Heart left ventricle (tissue), 16 donors: ENCODE measurements around the gene CNGB1. TPM values are rescaled to one million over a fixed set of nuclear protein-coding genes. Genes with fewer than 3 reads are reported as not detected.
"Not testable (repeated sequence)": the region's sequence is repeated elsewhere in the genome, so short reads cannot be mapped to it uniquely, and the experiment has no call there.

Experiments
- ATAC-seq, 4 donors: fragments of 200-7000 bp; cut with Tn5 transposase; one replicate each; pipeline ENCODE4 v1.9.1; 2020 to 2022; ENCODE audit warnings: moderate library complexity in 4 of 4, mild to moderate bottlenecking in 3 of 4, moderate number of reproducible peaks in 1 of 4
- DNase-seq, 5 donors: peaks; one replicate each; pipeline ENCODE4 v3.0.0-alpha.2; 2020
- H3K27ac ChIP-seq, 12 donors: fragments of 200-600 bp; sonication (generic) in 4 of 12; one replicate each; pipeline versions ENCODE4 v1.5.0 to v1.8.0; 2016 to 2022; ENCODE audit warnings: mild to moderate bottlenecking in 2 of 12
- H3K27me3 ChIP-seq, 9 donors: fragments of 200-600 bp; sonication (generic) in 2 of 9; one replicate each; pipeline versions ENCODE4 v1.5.1 to v1.8.0; 2016 to 2022; ENCODE audit warnings: mild to moderate bottlenecking in 3 of 9
- H3K36me3 ChIP-seq, 9 donors: fragments of 200-600 bp; sonication (generic) in 2 of 9; one replicate each; pipeline versions ENCODE4 v1.5.0 to v1.8.0; 2018 to 2022; ENCODE audit warnings: mild to moderate bottlenecking in 2 of 9
- H3K4me1 ChIP-seq, 12 donors: fragments of 200-600 bp; sonication (generic) in 4 of 12; one replicate each; pipeline versions ENCODE4 v1.5.0 to v1.8.0; 2016 to 2022; ENCODE audit warnings: mild to moderate bottlenecking in 3 of 12
- H3K4me3 ChIP-seq, 12 donors: fragments of 200-600 bp; sonication (generic) in 4 of 12; one replicate each; pipeline versions ENCODE4 v1.5.0 to v1.8.0; 2017 to 2022; ENCODE audit warnings: mild to moderate bottlenecking in 9 of 12, moderate library complexity in 4 of 12
- H3K9me3 ChIP-seq, 12 donors: fragments of 200-600 bp; sonication (generic) in 4 of 12; one replicate each; pipeline versions ENCODE4 v1.5.0 to v1.8.0; 2016 to 2022; ENCODE audit warnings: mild to moderate bottlenecking in 1 of 12
- POLR2A ChIP-seq, 2 donors: fragments of 450-650 bp; IDR thresholded peaks; one replicate each; pipeline ENCODE4 v1.6.1; 2017; ENCODE audit warnings: antibody characterized with exemption in 2 of 2, mild to moderate bottlenecking in 2 of 2, moderate library complexity in 2 of 2
- WGBS, 4 donors: extraction: QIAGEN DNeasy Blood & Tissue Kit in 2 of 4; methylation state at CpG; one replicate each; pipeline versions ENCODE4 v1.1.5 to v1.1.7; 2013 to 2018; 5-methylcytosine and 5-hydroxymethylcytosine counted together
- intact Hi-C, 10 donors: fragments of 100-400 bp; cut with DNase I; formaldehyde crosslinking; loops; one replicate each; pipeline versions ENCODE4 v1.11.1 to v1.14.2; 2022
- polyA plus RNA-seq, 2 donors: library from polyadenylated mRNA; stranded (reverse); fragments of 200-250 nt; gene quantifications; one replicate each; pipeline ENCODE4 v1.2.3, GENCODE V29; 2013
- total RNA-seq, 9 donors: library from RNA; depleted of rRNA in 2 of 9; stranded (reverse); fragments of >200 nt in 2 of 9; fragmentation: NEBNext Ultra II Directional in 3 of 9; extraction: Animal tissue kit (Norgen Biotek cat#: 25700) in 3 of 9; gene quantifications; one replicate each; pipeline versions ENCODE4 v1.1.0 to v1.2.4, GENCODE V29; 2016 to 2023
- TF ChIP-seq, protein P1 (sequence below), 12 donors: fragments of 200-600 bp; sonication (generic) in 4 of 12; IDR thresholded peaks; one replicate each; pipeline versions ENCODE4 v1.5.0 to v1.8.0; 2018 to 2022; ENCODE audit warnings: antibody characterized with exemption in 12 of 12, mild to moderate bottlenecking in 5 of 12
- donor health status: ischemic (EF 13 %, LVEDD 7.1; RV severe dilation, severe dysfunction).
- donor health status: healthy with polysubstance abuse.
- donor health status: DM: no; HTN: yes; CAD: no.
- donor health status: DM: no; HTN: no; CAD: no.
- donor health status: ischemic (EF 25% LVEDD 6.9; RV normal size, moderate dysfunction).
- donor health status: ischemic (EF 25% LVEDD 5.7; RV mildly dilated, moderate dysfunction).
- donor health status: healthy.
- donor health status: DM: yes; HTN: yes; CAD: no.
- donor health status: ischemic (EF 35%, LVEDD 5.7; RV mildly dilated, moderate dysfunction).
- donor health status: nonischemic (EF 11% LVEDD 7.7; RV severe dilation, severe dysfunction).
- donor health status: DM: yes; HTN: yes; CAD: no.
- donor health status: PGD.
- donor health status: ischemic (EF 29% LVEDD 5.4; RV normal size, mild dysfunction).
- donor health status: nonischemic (EF 23%, LVEDD 6.1; RV moderate dilation, normal function).

The CNGB1 gene
- total and polyA plus RNA-seq, 11 donors: not detected

DNA sequence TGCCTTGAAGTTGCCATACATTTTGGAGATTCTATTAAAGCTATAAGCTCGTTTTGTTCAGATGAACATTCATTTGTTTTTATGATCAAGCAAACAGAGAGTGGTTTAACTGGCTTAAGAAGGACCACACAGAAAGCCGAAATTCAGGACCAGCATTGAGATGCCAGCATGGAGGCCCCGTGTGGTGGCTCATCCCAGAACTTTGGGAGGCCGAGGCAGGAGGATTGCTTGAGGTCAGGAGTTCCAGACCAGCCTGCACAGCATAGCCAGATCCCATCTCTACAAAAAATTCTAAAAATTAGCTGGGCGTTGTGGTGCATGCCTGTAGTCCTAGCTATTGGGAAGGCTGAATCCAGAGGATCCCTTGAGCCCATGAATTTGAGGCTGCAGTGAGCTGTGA lies 122.7 kb downstream of the CNGB1 start:
- ATAC-seq: no peak
- TF ChIP-seq, protein P1, sequence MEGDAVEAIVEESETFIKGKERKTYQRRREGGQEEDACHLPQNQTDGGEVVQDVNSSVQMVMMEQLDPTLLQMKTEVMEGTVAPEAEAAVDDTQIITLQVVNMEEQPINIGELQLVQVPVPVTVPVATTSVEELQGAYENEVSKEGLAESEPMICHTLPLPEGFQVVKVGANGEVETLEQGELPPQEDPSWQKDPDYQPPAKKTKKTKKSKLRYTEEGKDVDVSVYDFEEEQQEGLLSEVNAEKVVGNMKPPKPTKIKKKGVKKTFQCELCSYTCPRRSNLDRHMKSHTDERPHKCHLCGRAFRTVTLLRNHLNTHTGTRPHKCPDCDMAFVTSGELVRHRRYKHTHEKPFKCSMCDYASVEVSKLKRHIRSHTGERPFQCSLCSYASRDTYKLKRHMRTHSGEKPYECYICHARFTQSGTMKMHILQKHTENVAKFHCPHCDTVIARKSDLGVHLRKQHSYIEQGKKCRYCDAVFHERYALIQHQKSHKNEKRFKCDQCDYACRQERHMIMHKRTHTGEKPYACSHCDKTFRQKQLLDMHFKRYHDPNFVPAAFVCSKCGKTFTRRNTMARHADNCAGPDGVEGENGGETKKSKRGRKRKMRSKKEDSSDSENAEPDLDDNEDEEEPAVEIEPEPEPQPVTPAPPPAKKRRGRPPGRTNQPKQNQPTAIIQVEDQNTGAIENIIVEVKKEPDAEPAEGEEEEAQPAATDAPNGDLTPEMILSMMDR (IDR thresholded peaks at IDR 0.05): no peak
- TF ChIP-seq POLR2A (IDR thresholded peaks at IDR 0.05): no peak
- H3K4me3 ChIP-seq: no peak overlapping the region
- no peaks in the 10 kb centered on the region for H3K9me3 ChIP-seq
- no peak for DNase-seq
- H3K4me1 ChIP-seq: no peaks in the 10 kb centered on the region
- intact Hi-C loops: loop anchor here in 1 of 10 donors (5.0 kb wide), 1 partner anchor 66 kb away; no protein-coding TSS in a partner anchor
- WGBS, 4 donors: 90 to 96% (median 95%) methylated on average over 5 of the region's 5 CpGs
- H3K36me3 ChIP-seq: no peaks in the 10 kb centered on the region
- H3K27ac ChIP-seq: no peak overlapping the region
- no peaks in the 10 kb centered on the region for H3K27me3 ChIP-seq

DNA sequence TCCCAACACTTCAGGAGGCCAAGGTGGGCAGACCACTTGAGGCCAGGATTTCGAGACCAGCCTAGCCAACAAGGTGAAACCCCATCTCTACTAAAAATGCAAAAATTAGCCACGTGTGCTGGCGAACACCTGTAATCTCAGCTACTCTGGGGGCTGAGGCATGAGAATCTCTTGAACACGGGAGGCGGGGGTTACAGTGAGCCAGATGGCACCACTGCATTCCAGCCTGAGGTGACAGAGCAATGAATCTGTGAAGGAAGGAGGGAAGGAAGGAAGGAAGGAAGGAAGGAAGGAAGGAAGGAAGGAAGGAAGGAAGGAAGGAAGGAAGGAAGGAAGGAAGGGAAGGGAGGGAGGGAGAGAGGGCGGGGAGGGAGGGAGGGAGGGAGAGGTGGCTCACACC lies 124.0 kb downstream of the CNGB1 start:
- not testable (repeated sequence) for H3K27ac ChIP-seq

DNA sequence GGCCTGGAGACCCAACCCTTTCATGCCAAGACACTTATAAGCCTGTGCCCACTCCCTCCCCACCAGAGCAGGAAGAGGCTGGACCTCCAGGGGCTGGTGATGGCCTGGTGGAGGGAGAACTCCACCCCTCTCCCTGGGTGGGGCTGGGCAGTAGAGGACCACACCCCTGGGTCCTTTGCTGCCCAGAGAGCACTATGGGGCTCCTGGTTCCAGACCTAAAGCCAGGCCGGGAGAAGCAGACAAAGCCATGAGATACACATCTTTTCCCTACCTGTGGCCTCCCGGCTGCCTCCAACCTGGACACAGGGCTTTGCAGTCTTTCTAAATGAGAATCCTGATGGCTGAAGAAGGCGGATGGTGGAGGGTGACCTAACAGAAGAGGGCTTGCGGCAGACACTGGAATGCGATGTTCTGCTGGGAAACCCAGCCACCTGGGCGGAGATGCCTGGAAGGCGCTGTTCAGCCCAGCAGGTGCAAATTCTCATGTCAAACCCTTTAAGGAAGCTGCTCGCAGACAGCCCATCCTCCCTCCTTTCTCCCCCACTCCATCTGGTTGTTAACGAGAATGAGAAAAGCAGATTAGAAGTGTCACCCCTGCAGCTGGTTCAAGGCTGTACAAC lies 124.7 kb downstream of the CNGB1 start:
- Histone ChIP-seq H3K9me3 (no peaks in the 10 kb centered on the region), H3K36me3 (no peaks in the 10 kb centered on the region), H3K4me1 (no peaks in the 10 kb centered on the region), H3K27me3 (no peaks in the 10 kb centered on the region), H3K4me3 (no peak overlapping the region), H3K27ac (no peak overlapping the region)
- intact Hi-C loops: loop anchor here in 1 of 10 donors (5.0 kb wide), 1 partner anchor 64 kb away; no protein-coding TSS in a partner anchor
- ATAC-seq: no peak
- no peak for DNase-seq
- TF ChIP-seq, protein P1 (IDR thresholded peaks at IDR 0.05): no peak
- TF ChIP-seq POLR2A (IDR thresholded peaks at IDR 0.05): no peak
- WGBS, 4 donors: 75 to 89% (median 79%) methylated on average over 9 of the region's 9 CpGs

More for the DNA sequence above, 124.0 kb downstream of the CNGB1 start:
- intact Hi-C loops: loop anchor here in 1 of 10 donors (5.0 kb wide), 1 partner anchor 65 kb away; no protein-coding TSS in a partner anchor
- H3K4me3 ChIP-seq, H3K9me3 ChIP-seq, H3K27me3 ChIP-seq, H3K36me3 ChIP-seq, DNase-seq, ATAC-seq, H3K4me1 ChIP-seq: not testable (repeated sequence)
- WGBS, 4 donors: 77 to 90% (median 84%) methylated on average over 5 to 6 of the region's 6 CpGs

DNA sequence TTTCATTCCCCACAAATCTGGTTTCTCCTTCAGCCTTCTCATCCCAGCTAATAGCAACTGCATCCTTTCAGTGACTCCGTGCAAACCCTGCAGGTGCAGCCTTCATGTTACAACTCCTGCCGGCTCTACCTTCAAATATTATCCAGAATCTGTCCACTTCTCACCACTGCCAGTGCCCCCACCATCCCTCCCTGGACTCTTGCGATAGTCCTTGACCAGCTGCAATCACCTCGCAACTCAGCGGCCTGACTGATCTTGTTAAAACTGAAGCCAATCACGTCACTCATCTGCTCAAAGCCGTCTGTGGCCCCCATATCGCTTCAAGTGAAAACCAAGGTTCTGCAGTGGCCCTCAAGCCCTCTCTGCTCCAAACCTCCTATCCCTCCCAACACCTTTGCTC lies 125.8 kb downstream of the CNGB1 start:
- TF ChIP-seq, protein P1 (IDR thresholded peaks at IDR 0.05): no peak
- no peak for TF ChIP-seq POLR2A (IDR thresholded peaks at IDR 0.05)
- Histone ChIP-seq H3K27me3 (no peaks in the 10 kb centered on the region), H3K27ac (no peak overlapping the region), H3K4me1 (no peaks in the 10 kb centered on the region), H3K36me3 (no peaks in the 10 kb centered on the region), H3K9me3 (no peaks in the 10 kb centered on the region), H3K4me3 (no peak overlapping the region)
- WGBS, 4 donors: 75 to 82% (median 80%) methylated on average over 8 of the region's 8 CpGs
- ATAC-seq (no peak), DNase-seq (no peak)
- intact Hi-C loops: loop anchor here in 1 of 10 donors (5.0 kb wide), 1 partner anchor 63 kb away; no protein-coding TSS in a partner anchor
